ENCODE measurements around the gene TLDC2.

- TF ChIP-seq POLR2A (IDR thresholded peaks at IDR 0.05; ENCODE audit: borderline replicate concordance, extremely low read depth, insufficient read depth, insufficient read length) = no peak
- TF ChIP-seq, protein P1, sequence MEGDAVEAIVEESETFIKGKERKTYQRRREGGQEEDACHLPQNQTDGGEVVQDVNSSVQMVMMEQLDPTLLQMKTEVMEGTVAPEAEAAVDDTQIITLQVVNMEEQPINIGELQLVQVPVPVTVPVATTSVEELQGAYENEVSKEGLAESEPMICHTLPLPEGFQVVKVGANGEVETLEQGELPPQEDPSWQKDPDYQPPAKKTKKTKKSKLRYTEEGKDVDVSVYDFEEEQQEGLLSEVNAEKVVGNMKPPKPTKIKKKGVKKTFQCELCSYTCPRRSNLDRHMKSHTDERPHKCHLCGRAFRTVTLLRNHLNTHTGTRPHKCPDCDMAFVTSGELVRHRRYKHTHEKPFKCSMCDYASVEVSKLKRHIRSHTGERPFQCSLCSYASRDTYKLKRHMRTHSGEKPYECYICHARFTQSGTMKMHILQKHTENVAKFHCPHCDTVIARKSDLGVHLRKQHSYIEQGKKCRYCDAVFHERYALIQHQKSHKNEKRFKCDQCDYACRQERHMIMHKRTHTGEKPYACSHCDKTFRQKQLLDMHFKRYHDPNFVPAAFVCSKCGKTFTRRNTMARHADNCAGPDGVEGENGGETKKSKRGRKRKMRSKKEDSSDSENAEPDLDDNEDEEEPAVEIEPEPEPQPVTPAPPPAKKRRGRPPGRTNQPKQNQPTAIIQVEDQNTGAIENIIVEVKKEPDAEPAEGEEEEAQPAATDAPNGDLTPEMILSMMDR (IDR thresholded peaks at IDR 0.05 in 2 of 3, conservative IDR thresholded peaks at IDR 0.05 in 1 of 3; ENCODE audit: borderline replicate concordance in 1 of 3, insufficient read depth in 1 of 3, low read depth in 2 of 3, low read length in 2 of 3) = no peak
Observed at GRCh38 chr20:36850759-36851158, 25.2 kb upstream of the TLDC2 start.
